GM21360 (cell line): ENCODE results near the gene GUK1.

Experiments used
- ATAC-seq: cut with Tn5 transposase; IDR thresholded peaks from one replicate; pipeline ENCODE4 v1.9.1; 2021; ENCODE audit warnings: mild to moderate bottlenecking, moderate library complexity; ENCODE audit not compliant: unreplicated experiment

GUK1 gene

DNA sequence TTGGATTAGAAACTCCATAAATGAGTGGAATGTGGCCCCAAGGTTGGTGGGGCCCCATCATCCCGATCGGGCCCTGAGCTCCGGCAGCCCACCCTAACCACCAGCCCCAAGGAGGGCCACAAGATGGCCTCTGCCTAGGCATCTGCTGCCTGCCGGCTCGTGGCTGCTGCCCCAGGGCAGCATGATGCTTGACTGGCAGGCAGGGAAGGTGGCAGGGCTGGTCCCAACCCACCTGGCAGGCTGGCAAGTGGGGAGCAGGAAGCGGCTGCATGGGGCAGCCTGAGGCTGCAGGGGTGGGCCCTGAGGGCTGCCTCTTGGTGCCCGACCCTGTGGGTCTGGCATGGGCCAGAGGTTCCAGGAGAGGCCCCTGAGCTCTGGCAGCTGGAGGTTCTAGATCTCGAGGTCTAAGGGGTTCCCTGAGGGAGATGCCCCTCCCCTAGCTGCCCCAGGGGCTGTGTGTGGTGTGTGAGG is 8.9 kb downstream of the GUK1 start:
- ATAC-seq = no peak

DNA sequence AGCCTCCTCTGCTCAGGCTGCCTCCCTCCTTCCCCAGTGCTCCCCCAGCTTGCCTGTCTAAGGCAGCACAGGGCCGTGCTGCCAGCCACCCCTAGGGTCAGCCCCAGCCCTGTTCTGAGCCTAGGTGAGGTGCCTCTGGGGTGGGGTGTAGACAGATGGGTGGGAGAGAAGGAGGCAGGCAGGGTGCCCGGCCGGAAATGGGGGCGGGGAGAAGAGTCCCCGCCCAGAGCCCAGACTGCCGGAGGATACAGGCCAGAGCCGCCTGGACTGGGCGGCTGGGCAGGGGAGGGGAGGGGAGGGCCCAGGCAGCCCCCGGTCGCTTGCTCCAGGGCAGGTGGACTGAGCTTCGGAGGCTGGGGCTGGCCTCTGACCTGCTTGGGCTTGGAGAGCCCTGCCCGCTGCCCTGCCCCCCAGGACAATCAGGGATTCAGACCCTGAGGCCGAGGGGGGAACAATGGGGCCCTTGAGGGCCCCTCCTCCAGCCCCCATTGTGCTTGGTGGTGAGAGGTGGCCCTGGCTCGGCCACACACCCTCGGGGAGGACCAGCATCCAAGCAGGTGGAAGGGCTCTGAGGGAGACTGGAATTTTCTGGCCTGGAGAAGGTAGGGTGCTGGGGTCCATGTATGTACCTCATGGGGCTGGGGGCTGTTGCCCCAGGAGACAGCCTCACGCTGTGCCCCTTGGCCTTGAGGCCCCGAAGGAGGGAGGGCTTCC is 9.5 kb downstream of the GUK1 start, which contains the start of gene GJC2:
TSS of gene GJC2 (plus strand) at position 525 of the 714 bp plus-strand sequence. CDS start 7,829 bp downstream, outside the sequence.
- no peak for ATAC-seq

DNA sequence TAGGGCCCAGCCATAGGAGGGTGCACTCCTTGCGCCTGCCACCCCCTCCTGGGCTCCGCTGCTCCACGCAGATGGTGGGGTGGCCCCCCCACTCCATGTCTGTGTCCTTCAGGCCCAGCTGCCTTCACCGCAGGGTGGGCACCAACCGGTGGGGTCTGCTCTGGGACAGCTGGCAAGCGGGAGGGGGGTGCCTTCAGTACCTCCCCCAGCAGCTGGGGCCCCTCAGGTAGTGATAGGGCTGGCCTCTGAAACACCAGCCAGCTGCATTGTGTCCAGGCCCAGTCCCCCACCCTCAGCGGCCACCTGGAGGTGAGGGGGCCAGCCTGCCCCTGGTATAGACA is 10.0 kb downstream of the GUK1 start:
- ATAC-seq = no peak

DNA sequence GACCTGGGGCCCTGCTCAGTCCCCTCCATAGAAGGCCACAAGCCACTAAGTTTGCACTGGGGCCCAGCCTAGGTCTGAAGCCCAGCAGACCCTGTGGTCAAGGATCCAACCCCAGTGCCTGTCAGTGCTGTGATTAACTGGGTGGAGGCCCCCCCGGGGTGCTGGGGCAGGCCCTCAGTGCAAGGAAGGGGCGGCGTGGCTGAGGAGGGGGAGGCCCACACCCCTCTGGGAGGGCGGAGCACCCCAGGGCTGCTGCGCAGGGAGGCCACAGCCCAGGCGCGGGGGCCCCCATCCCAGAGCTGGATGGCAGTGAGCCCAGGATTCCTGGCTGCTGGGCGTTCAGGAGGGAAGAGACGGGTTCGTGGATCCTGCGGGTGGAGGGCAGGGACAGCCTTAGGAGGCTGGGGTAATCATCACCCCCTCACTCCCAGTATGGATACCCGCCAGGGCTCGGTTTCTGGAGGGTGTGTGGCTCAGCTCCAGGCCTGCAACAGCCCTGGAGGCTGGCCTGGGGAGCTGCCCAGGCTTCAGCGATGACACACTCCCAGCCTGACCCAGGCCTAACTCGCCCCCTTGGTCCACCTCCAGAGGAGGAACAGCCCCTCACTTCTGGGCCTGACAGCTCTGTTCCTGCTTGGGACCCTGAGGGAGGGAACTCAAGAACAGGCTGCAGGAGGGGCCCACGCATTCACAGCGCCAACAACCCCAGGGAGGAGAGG is 10.5 kb downstream of the GUK1 start:
- no peak for ATAC-seq

DNA sequence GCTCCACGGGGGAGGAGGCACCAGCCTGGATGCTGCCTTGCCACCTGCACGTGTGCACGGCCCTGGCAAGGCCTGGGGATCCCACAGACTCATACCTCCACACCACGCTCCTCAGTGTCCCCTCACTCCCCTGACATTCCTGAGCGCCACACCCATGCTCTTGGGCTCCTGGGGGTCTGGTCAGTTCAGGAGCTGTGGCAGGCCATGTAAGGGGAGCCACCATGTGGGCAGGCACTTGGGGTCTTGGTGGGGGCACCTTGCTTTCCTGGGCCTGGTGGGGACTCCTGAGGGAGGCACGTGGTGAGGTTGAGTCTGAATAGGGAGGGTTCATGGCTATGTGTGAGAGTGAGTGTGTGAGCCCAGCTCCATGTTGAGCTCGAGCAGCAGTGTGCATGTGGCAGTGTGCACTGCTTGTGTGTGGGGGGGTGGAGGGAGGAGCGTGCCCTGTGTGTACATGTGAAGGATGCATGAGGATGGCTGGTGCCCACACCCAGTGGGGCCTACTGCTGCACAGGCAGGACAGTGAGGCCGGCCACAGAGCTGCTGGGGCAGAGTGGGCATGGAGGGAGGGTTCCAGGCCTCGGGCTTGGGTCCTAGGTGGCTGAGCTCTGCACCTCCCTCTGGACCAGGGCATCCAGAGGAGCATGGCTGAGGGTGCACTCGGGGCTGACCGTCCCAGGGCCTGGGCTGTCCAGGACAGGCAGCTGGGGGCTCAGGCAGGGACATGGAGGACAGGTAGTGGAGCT is 11.3 kb downstream of the GUK1 start:
- no peak for ATAC-seq

DNA sequence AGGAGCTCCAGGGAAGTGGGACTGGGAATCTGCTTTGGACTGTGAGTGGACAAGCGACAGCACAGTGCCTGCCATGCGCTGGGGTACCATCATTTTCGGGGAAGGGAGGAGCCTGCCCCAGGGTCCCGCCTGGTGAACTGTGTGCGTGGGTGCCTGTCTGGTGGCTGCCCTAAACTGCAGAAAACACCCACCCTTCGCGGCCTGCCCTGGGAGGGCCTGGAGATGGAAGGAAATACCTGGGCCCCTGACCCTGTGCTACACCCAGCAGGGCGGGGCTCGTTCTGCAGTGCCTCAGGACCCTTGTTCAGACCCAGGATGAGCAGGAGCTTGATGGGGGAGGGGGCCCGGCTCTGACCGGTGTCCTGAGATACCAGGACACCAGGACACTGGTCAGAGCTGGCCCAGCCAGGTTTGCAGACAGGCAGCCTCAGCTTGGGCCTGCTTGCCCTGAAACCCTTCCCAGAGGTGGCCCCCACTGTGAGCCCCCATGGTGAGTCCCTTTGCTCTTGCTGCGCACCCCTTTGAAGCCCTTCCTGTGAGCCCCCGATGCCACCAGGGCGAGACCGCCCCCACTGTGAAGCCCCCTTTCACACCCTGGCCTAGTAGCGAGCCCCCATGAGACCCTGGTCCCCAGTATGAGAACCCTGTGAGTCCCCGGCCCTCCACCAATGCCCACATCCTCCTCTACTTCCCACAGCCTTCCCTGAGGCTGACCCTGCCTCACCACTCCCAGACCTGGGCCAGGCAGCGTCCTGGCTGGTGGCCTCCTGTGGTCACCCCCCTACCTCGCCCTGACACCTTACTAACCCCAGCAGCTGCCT is 12.2 kb downstream of the GUK1 start:
- ATAC-seq = no peak

DNA sequence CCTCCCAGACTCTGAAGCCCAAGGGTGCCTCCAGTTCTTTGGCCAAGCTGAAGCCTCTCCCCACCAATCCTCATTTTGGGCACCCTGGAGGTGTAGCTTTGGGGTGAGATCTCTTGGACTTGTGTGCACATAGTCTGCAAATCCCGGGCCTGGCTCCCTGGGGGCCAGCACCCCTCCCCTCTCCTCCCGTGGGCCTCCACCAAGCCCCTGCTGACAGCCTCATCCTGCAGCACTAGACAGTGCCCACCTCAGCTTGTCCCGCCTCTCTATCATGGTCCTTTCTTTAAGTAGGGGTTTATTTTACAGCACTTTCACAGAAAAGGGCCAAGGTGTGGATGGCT is 12.8 kb downstream of the GUK1 start:
- no peak for ATAC-seq

DNA sequence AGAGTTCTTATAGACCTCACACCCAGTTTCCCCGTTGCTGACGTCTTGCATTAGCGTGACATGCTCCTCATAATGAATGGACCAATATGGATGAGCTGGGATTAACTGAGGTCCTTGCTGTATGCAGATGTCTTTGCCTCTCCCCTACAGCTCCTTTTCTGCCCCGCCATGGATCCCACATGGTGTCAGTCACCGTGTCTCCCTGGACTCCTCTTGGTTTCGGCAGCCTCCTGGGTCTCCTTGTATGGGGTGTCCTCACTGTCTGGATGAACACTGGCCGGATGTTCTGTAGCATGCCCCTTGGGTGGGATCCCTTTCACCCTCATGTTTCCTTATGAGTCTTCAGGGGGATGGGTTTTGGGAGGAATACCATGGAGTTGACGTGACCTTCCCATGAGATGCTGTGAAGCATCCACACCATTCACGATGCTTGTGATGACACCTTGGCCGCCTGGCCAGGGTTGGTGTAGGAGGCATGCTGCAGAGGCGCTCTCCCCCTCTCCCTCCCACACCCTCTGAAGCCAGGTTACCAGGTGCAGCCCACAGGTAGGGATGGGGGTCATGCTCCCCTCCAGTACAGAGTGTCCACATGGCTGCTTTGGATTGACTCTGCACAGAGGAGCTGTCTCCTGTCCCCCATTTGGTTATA is 14.1 kb downstream of the GUK1 start:
- ATAC-seq = no peak

DNA sequence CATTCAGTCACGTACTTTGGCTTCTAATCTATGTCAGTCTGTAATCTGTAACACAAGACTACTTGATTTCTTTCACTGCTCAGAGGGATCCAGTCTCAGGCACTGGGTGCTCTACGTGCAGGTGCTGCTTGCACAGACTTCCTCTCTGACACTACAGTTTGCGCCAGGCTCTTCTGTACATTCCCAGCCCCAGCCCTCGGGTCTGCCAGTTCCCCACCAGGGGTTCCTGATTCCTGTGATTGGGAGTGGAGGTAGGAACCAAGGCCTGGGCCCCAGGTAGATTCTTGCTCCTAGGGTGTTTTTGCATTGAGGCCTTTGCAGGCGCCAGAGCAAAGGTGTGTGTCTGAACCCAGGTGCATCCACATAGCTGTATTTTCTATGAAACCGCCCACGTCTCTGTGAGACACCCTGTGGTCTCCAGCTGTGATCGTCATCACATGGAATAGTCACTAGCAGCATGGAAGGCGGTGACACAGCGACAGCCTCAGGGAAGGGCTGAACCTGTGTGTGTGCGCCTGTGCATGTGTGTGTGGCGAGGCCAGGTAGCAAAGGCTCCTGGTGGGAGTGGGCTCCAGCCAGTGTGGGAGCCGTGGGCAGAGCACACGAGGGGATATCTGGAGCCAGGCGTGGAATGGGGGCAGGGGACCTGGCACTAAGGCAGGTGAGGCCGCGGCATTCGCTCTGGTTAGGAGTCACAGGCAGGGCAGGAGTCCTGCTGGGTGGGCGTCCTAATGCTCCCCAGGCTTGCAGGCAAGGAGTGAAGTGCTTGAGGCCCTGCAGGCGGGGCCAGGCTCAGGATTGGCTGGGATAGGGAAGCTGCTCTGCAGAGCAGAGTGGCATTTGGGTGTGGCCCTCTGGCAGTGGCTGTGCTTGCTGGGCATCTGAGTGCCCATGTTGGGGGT is 14.8 kb downstream of the GUK1 start:
- no peak for ATAC-seq

DNA sequence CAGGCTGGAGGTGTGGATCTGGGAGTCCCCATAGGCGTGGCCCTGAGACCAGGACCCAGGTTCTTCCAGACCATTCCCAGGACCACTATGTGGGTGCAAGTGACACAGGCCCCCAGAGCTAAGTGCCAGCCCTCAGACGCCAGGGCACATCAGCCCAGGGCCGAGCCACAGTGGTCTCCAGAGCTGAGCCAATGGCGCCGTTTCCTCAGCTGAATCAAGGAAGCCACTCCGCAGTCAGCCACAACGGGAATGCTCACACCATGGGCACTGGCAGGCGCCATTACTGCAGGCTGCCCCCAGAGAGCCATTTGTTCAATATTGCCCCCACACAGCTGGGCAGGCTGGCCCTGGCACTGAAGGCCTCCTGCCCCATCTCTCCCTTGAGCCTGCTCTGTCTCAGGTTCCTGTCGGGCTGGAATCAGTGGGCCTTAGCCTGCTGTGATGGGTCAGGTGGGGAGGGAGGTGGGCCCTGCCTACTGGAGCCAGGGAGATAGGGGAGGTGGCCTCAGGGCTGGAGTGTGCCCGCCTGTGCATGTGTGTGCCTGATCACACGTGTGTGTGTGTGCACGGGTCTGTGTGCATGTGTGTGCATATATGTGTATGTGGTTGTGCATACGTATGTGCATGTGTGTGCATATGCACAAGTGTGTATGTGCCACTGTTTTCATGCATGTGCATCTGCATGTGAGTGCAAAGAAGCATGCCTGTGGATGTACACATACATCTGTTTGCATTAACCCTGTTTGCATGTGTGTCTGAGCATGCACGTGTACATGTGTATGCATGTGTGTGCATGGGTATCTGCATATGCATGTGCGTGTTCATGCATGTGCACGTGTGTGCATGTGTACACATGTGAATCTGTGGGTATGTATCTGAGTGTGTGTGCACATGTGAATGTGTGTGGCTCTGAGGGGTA is 15.8 kb downstream of the GUK1 start:
- no peak for ATAC-seq

DNA sequence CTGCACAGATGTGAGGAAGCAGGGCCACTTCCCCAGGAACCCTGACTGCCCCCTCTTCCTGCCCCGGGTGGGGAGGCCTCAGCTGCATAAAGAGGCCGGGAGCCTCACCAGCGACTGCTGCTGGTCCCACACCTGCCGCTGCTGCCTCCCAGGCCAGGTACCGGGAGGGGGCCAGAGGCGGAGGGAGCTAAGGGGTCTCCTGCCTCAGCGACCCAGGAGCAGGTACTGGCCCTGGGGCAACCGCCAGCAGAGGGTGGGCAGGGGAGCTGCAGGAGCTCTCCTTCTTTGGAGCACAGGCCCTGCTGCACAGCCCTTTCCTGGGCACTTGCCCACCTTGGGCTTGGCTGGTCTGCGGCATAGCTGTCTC is 16.4 kb downstream of the GUK1 start:
- no peak for ATAC-seq

DNA sequence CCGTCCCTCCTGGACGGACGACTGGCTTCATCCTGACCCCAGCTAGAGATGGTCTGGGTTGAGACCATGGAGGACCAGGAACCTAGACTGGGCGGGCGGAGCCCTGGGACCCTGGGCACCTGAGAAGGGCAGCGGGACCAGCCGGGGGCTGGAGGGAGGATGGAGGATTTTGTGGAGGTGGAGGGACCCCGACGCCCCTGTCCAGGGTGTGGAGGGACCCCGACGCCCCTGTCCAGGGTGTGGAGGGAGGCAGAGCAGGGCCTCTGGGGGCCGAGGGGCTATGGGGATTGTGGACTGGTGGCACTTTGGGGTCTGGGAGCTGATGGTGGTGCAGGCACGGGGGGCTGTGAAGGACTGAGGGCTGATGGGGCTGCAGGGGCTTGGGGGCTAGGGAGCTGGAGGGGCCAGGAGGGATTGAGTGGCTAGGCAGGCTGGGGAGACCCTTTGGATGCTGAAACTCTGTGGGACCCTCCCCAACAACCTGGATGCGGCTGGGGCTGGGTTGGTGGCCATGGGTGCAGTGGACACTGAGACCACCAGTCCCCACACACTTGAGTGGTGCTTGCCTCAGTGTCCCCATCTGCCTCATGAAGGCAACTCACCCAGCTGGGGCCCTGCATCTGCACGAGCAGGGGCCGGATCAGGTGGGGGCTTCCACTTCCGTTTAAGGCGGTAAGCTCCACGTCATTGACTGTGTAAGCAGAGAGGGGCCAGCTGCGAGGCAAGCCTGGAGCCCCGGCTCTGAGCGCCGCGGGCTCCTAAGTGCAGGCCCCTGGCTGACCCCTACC is 17.1 kb downstream of the GUK1 start:
- no peak for ATAC-seq

DNA sequence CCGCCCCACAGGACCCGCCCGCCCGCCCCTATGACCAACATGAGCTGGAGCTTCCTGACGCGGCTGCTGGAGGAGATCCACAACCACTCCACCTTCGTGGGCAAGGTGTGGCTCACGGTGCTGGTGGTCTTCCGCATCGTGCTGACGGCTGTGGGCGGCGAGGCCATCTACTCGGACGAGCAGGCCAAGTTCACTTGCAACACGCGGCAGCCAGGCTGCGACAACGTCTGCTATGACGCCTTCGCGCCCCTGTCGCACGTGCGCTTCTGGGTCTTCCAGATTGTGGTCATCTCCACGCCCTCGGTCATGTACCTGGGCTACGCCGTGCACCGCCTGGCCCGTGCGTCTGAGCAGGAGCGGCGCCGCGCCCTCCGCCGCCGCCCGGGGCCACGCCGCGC is 17.6 kb downstream of the GUK1 start:
- ATAC-seq = no peak

DNA sequence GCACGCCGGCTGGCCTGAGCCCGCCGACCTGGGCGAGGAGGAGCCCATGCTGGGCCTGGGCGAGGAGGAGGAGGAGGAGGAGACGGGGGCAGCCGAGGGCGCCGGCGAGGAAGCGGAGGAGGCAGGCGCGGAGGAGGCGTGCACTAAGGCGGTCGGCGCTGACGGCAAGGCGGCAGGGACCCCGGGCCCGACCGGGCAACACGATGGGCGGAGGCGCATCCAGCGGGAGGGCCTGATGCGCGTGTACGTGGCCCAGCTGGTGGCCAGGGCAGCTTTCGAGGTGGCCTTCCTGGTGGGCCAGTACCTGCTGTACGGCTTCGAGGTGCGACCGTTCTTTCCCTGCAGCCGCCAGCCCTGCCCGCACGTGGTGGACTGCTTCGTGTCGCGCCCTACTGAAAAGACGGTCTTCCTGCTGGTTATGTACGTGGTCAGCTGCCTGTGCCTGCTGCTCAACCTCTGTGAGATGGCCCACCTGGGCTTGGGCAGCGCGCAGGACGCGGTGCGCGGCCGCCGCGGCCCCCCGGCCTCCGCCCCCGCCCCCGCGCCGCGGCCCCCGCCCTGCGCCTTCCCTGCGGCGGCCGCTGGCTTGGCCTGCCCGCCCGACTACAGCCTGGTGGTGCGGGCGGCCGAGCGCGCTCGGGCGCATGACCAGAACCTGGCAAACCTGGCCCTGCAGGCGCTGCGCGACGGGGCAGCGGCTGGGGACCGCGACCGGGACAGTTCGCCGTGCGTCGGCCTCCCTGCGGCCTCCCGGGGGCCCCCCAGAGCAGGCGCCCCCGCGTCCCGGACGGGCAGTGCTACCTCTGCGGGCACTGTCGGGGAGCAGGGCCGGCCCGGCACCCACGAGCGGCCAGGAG is 18.3 kb downstream of the GUK1 start:
- ATAC-seq = no peak

DNA sequence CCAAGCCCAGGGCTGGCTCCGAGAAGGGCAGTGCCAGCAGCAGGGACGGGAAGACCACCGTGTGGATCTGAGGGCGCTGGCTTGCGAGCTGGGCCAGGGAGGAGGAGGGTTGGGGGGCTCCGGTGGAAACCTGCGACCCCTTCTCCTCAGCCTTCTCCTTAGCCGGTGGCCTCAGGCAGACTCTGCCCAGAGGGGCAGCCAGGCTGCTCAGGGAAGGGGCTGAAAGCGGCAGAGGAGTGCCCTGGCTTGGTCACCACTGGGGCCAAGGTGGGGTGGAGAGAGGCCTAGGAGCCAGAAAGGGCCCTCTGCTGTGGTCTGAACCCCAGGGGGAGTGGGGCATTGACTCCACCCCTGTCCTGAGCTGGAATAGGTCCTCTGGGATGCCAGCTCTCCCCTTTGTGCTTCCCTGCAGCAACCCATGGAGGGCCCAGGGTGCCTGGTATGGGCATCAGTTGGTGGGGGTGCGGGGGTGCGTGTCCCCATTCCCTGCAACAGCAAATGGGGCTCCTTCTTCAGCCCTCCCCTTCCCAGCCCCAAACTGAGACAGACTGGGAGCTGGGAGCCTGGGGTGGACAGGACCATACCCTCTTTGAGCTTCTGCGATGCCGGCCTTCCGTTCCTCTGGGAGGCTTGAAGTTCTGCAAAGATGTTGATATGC is 19.1 kb downstream of the GUK1 start:
- ATAC-seq = no peak

DNA sequence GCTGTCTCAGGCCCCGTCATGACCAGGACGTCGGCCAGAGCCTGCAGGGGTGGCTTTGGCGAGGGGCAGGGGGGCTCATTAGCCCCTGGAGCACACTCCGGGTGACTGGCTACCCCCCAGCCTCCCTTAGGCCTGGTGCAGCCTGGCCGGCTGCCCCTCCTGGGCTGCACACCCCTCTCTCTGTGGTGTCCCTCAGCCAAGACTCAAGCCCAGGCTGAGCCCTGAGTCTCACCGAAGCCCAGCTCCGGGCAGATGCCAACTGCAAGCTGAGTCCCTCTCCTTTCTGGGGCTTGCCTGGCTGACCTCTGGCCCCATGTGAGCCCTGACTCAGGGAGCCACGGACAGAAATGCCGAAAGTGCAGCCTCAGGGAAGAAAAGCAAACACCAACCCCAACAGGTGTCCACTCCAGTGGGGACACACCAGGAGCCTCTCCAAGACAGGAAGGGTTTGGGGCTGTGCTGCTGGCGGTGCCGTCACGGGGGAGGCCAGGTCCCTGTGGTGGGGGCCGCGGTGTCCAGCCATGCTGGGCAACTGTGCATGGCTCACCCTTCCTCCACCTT is 20.2 kb downstream of the GUK1 start:
- no peak for ATAC-seq
